ENCODE measurements around the gene TRAPPC2L.

GRCh38 chr16:88837806-88838205, 19.1 kb upstream of the TRAPPC2L start:
- TF ChIP-seq CTCF (IDR thresholded peaks at IDR 0.05) (no peak), ZFX (IDR thresholded peaks at IDR 0.05; ENCODE audit: borderline replicate concordance) (no peak)

All from 22Rv1 (cell line).